OCI-LY1 (cell line): ENCODE measurements around the gene PPP2R3B.
A peak's percentile ranks its signal among the peaks of the same experiment; 100 is the strongest.

Experiments
- H2AFZ ChIP-seq: fragments of 200-600 bp; sonication (generic), shearing (Covaris generic); 2 replicates; pipeline ENCODE4 v1.6.0; 2014; ENCODE audit warnings: antibody characterized with exemption, mild to moderate bottlenecking, low read length
- H3F3A ChIP-seq: fragments of 200-600 bp; sonication (generic), shearing (Covaris generic); 2 replicates; pipeline ENCODE4 v1.6.0; 2014; ENCODE audit warnings: mild to moderate bottlenecking, antibody characterized with exemption, low read length, moderate library complexity; ENCODE audit not compliant: insufficient read depth
- H3K27ac ChIP-seq: fragments of 200-600 bp; sonication (generic); 2 replicates; pipeline ENCODE4 v1.5.1; 2014; ENCODE audit warnings: low read length, mixed run types, mild to moderate bottlenecking, low read depth; ENCODE audit not compliant: poor library complexity, severe bottlenecking
- H3K27me3 ChIP-seq: fragments of 200-600 bp; sonication (generic); 2 replicates; pipeline ENCODE4 v1.6.0; 2014; ENCODE audit warnings: antibody characterized with exemption, mild to moderate bottlenecking, low read length, moderate library complexity; ENCODE audit not compliant: insufficient read depth
- H3K36me3 ChIP-seq: fragments of 200-600 bp; sonication (generic); 2 replicates; pipeline ENCODE4 v1.6.1; 2014; ENCODE audit warnings: mild to moderate bottlenecking, antibody characterized with exemption, low read length, moderate library complexity, mixed read lengths; ENCODE audit not compliant: insufficient read depth
- H3K4me1 ChIP-seq: fragments of 200-600 bp; sonication (generic); 2 replicates; pipeline ENCODE4 v1.5.1; 2014; ENCODE audit warnings: mild to moderate bottlenecking, low read length, moderate library complexity; ENCODE audit not compliant: insufficient read depth, severe bottlenecking
- H3K4me2 ChIP-seq: fragments of 200-600 bp; sonication (generic), shearing (Covaris generic); 2 replicates; pipeline ENCODE4 v1.6.1; 2014; ENCODE audit warnings: low read length
- H3K4me3 ChIP-seq: fragments of 200-600 bp; sonication (generic); 2 replicates; pipeline ENCODE4 v1.5.1; 2014; ENCODE audit warnings: low read length, low read depth, mild to moderate bottlenecking, mixed read lengths; ENCODE audit not compliant: poor library complexity, severe bottlenecking
- H3K79me2 ChIP-seq: fragments of 200-600 bp; shearing (Covaris generic); 2 replicates; pipeline ENCODE4 v1.6.1; 2016; ENCODE audit warnings: mixed run types, low read length, mixed read lengths; ENCODE audit not compliant: insufficient read depth
- H3K9ac ChIP-seq: fragments of 200-600 bp; sonication (generic), shearing (Covaris generic); 2 replicates; pipeline ENCODE4 v1.6.1; 2014; ENCODE audit warnings: mild to moderate bottlenecking, low read length, mixed read lengths
- H3K9me2 ChIP-seq: fragments of 200-600 bp; sonication (generic), shearing (Covaris generic); 2 replicates; pipeline ENCODE4 v1.6.1; 2014; ENCODE audit warnings: low read depth, mild to moderate bottlenecking, low read length, mixed read lengths
- H3K9me3 ChIP-seq: fragments of 200-600 bp; shearing (Covaris generic); 2 replicates; pipeline ENCODE4 v1.6.1; 2014; ENCODE audit warnings: low read length, mixed read lengths
- H4K20me1 ChIP-seq: fragments of 200-600 bp; sonication (generic), shearing (Covaris generic); 2 replicates; pipeline ENCODE4 v1.6.0; 2016; ENCODE audit warnings: mild to moderate bottlenecking, low read length; ENCODE audit not compliant: insufficient read depth
- EZH2 ChIP-seq: fragments of 200-600 bp; sonication (generic), shearing (Covaris generic); IDR thresholded peaks from 2 replicates; pipeline ENCODE4 v1.8.0; 2017; ENCODE audit warnings: borderline replicate concordance, mixed run types, mild to moderate bottlenecking, antibody characterized with exemption, low read length, moderate library complexity, mixed read lengths
- TF ChIP-seq, protein P1 (sequence below): fragments of 200-600 bp; sonication (generic), shearing (Covaris generic); IDR thresholded peaks from 2 replicates; pipeline ENCODE4 v1.5.1; 2017; ENCODE audit warnings: mild to moderate bottlenecking, antibody characterized with exemption, low read length, moderate library complexity, mixed read lengths

The PPP2R3B gene

GRCh38 chrX:375181-376036, 11.3 kb downstream of the PPP2R3B start:
- no peak overlapping the region for H2AFZ ChIP-seq
- no peak overlapping the region for H3K27ac ChIP-seq
- no peaks in the 10 kb centered on the region for H3K79me2 ChIP-seq
- H3K9me2 ChIP-seq, result no peaks in the 10 kb centered on the region
- H3K4me2 ChIP-seq, result no peak overlapping the region
- H3K36me3 ChIP-seq, result no peaks in the 10 kb centered on the region
- peaks cover 52% of the 10 kb centered on the region for H3K4me1 ChIP-seq
- TF ChIP-seq, protein P1, sequence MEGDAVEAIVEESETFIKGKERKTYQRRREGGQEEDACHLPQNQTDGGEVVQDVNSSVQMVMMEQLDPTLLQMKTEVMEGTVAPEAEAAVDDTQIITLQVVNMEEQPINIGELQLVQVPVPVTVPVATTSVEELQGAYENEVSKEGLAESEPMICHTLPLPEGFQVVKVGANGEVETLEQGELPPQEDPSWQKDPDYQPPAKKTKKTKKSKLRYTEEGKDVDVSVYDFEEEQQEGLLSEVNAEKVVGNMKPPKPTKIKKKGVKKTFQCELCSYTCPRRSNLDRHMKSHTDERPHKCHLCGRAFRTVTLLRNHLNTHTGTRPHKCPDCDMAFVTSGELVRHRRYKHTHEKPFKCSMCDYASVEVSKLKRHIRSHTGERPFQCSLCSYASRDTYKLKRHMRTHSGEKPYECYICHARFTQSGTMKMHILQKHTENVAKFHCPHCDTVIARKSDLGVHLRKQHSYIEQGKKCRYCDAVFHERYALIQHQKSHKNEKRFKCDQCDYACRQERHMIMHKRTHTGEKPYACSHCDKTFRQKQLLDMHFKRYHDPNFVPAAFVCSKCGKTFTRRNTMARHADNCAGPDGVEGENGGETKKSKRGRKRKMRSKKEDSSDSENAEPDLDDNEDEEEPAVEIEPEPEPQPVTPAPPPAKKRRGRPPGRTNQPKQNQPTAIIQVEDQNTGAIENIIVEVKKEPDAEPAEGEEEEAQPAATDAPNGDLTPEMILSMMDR, result no peak
- no peak for TF ChIP-seq EZH2
- no peak overlapping the region for H3K9ac ChIP-seq
- H3K9me3 ChIP-seq, result no peaks in the 10 kb centered on the region
- no peaks in the 10 kb centered on the region for H4K20me1 ChIP-seq
- peak overlapping the region; percentile 83 for H3K4me3 ChIP-seq
- H3F3A ChIP-seq, result 0 out of 2 replicates have a peak, but pooled peaks cover 3% of the 10 kb centered on the region
- H3K27me3 ChIP-seq, result peaks cover 5% of the 10 kb centered on the region; the same call in 1 of the 2 replicates

GRCh38 chrX:374596-374995, 12.1 kb downstream of the PPP2R3B start:
- Histone ChIP-seq H4K20me1 (no peaks in the 10 kb centered on the region), H3K9ac (peak overlapping the region; percentile 56; the same call in 1 of the 2 replicates), H3K9me2 (no peaks in the 10 kb centered on the region), H3K4me2 (peak overlapping the region; percentile 74), H3K36me3 (no peaks in the 10 kb centered on the region), H3K79me2 (no peaks in the 10 kb centered on the region), H3K4me3 (peak overlapping the region; percentile 83), H3K27me3 (peaks cover 5% of the 10 kb centered on the region; the same call in 1 of the 2 replicates), H3K27ac (no peak overlapping the region), H2AFZ (no peak overlapping the region), H3F3A (no peaks in the 10 kb centered on the region), H3K4me1 (peaks cover 60% of the 10 kb centered on the region), H3K9me3 (no peaks in the 10 kb centered on the region)
- TF ChIP-seq, protein P1, result no peak
- TF ChIP-seq EZH2, result no peak

GRCh38 chrX:373641-374471, 12.9 kb downstream of the PPP2R3B start:
- Histone ChIP-seq H3F3A (no peaks in the 10 kb centered on the region), H3K27me3 (peaks cover 5% of the 10 kb centered on the region; the same call in 1 of the 2 replicates), H2AFZ (no peak overlapping the region), H3K36me3 (no peaks in the 10 kb centered on the region), H4K20me1 (no peaks in the 10 kb centered on the region), H3K9me2 (no peaks in the 10 kb centered on the region), H3K4me2 (peak overlapping the region; percentile 74), H3K4me1 (peaks cover 63% of the 10 kb centered on the region), H3K79me2 (no peaks in the 10 kb centered on the region; the same call in 1 of the 2 replicates), H3K9me3 (no peaks in the 10 kb centered on the region), H3K4me3 (peak overlapping the region; percentile 83), H3K27ac (no peak overlapping the region), H3K9ac (peak overlapping the region; percentile 90)
- TF ChIP-seq, protein P1, result no peak
- TF ChIP-seq EZH2, result no peak
